GM21423 (cell line): ENCODE data around the gene NANS.
A peak's percentile ranks its signal among the peaks of the same experiment; 100 is the strongest.
"Not testable (repeated sequence)": the region's sequence is repeated elsewhere in the genome, so short reads cannot be mapped to it uniquely, and the experiment has no call there.

Experiments used
- ATAC-seq: cut with Tn5 transposase; IDR thresholded peaks from one replicate; pipeline ENCODE4 v1.9.1; 2021; ENCODE audit warnings: mild to moderate bottlenecking, moderate library complexity; ENCODE audit not compliant: unreplicated experiment

The NANS gene

GRCh38 chr9:98099898-98100297 is 43.4 kb downstream of the NANS start:
- ATAC-seq = no peak

GRCh38 chr9:98100456-98100855 is 43.9 kb downstream of the NANS start:
- no peak for ATAC-seq

GRCh38 chr9:98101416-98101815 is 44.9 kb downstream of the NANS start:
- no peak for ATAC-seq

- peak; percentile 96 for ATAC-seq
Observed at GRCh38 chr9:98101868-98102273, 45.3 kb downstream of the NANS start.

GRCh38 chr9:98104445-98104881 is 47.9 kb downstream of the NANS start:
- no peak for ATAC-seq

GRCh38 chr9:98105006-98105405 is 48.5 kb downstream of the NANS start:
- ATAC-seq = no peak

GRCh38 chr9:98107926-98108325 is 51.4 kb downstream of the NANS start:
- ATAC-seq = peak; percentile 20

GRCh38 chr9:98108531-98109031 is 52.0 kb downstream of the NANS start:
- ATAC-seq = peak; percentile 77

GRCh38 chr9:98109052-98109451 is 52.5 kb downstream of the NANS start:
- ATAC-seq = no peak

- ATAC-seq = not testable (repeated sequence)
Observed at GRCh38 chr9:98117097-98117496, 60.6 kb downstream of the NANS start.

GRCh38 chr9:98117984-98118639 is 61.6 kb downstream of the NANS start:
- ATAC-seq = peak; percentile 58

- peak; percentile 62 for ATAC-seq
Observed at GRCh38 chr9:98118640-98119601, 62.4 kb downstream of the NANS start, which contains the start of gene TRIM14. TRIM14 (minus strand) TSS chr9:98119222; CDS start chr9:98119188, 34 bp downstream.

GRCh38 chr9:98120476-98120875 is 63.9 kb downstream of the NANS start:
- ATAC-seq = no peak

GRCh38 chr9:98121058-98121457 is 64.5 kb downstream of the NANS start:
- no peak for ATAC-seq

GRCh38 chr9:98124091-98124490 is 67.6 kb downstream of the NANS start:
- not testable (repeated sequence) for ATAC-seq

- no peak for ATAC-seq
Observed at GRCh38 chr9:98124637-98125426, 68.3 kb downstream of the NANS start.

GRCh38 chr9:98127226-98127625 is 70.7 kb downstream of the NANS start:
- ATAC-seq = no peak

- no peak for ATAC-seq
Observed at GRCh38 chr9:98128316-98128715, 71.8 kb downstream of the NANS start.

- peak; percentile 84 for ATAC-seq
Observed at GRCh38 chr9:98129451-98129881, 72.9 kb downstream of the NANS start.

- not testable (repeated sequence) for ATAC-seq
Observed at GRCh38 chr9:98130060-98130459, 73.5 kb downstream of the NANS start.
